ENCODE data around the gene ESX1. TPM values are rescaled to one million over a fixed set of nuclear protein-coding genes. Genes with fewer than 3 reads are reported as not detected.

Gene ESX1
- total RNA-seq, 6 donors from 2014 or later: not detected

GRCh38 chrX:104211187-104211586, 43.5 kb downstream of the ESX1 start:
- 60 to 77% methylated on average over 5 of the region's 5 CpGs for WGBS, 2 donors
- Histone ChIP-seq H3K9me3 (no peaks in the 10 kb centered on the region), H3K4me3 (no peak overlapping the region), H3K27me3 (no peaks in the 10 kb centered on the region), H3K36me3 (no peaks in the 10 kb centered on the region), H3K4me1 (no peaks in the 10 kb centered on the region), H3K27ac (no peak overlapping the region)
- ATAC-seq (ENCODE audit: low FRiP score in 2 of 2) (no peak), DNase-seq (no peak)
- TF ChIP-seq POLR2A (IDR thresholded peaks at IDR 0.05) (no peak), POLR2AphosphoS5 (IDR thresholded peaks at IDR 0.05) (no peak), CTCF (IDR thresholded peaks at IDR 0.05) (no peak), EP300 (IDR thresholded peaks at IDR 0.05) (no peak)

GRCh38 chrX:104205548-104205947, 49.2 kb downstream of the ESX1 start:
- TF ChIP-seq EP300 (IDR thresholded peaks at IDR 0.05): no peak
- no peak for TF ChIP-seq POLR2AphosphoS5 (IDR thresholded peaks at IDR 0.05)
- no peak for TF ChIP-seq POLR2A (IDR thresholded peaks at IDR 0.05)
- no peak for TF ChIP-seq CTCF (IDR thresholded peaks at IDR 0.05)
- Histone ChIP-seq H3K4me3 (no peak overlapping the region), H3K9me3 (no peaks in the 10 kb centered on the region), H3K4me1 (no peaks in the 10 kb centered on the region), H3K36me3 (no peaks in the 10 kb centered on the region), H3K27me3 (no peaks in the 10 kb centered on the region), H3K27ac (no peak overlapping the region)
- DNase-seq (no peak), ATAC-seq (ENCODE audit: low FRiP score in 2 of 2) (no peak)
- 73 to 96% methylated on average over 5 of the region's 5 CpGs for WGBS, 2 donors

Other genes with a start within 250 kb of the ESX1 start
- gene H2BW1, start 241.2 kb downstream of the ESX1 start, total RNA-seq: not detected
- gene H2BW2, start 215.0 kb downstream of the ESX1 start, total RNA-seq: not detected
- 1 to 10 TPM in 1 of 6 donors, under 1 TPM in 4, not detected in 1; 0.46 to 3.3 (median 0.72) TPM for gene TMSB15C, start 178.7 kb downstream of the ESX1 start, total RNA-seq
- 10 to 100 TPM in 1 of 6 donors, 1 to 10 TPM in 1, under 1 TPM in 3, not detected in 1; 0.15 to 45.1 (median 0.26) TPM for gene ZCCHC18, start 142.4 kb downstream of the ESX1 start, total RNA-seq
- 10 to 100 TPM in 1 of 6 donors, 1 to 10 TPM in 5; 2.3 to 13.5 (median 7.6) TPM for gene SLC25A53, start 97.9 kb downstream of the ESX1 start, total RNA-seq
- 10 to 100 TPM in 5 of 6 donors, 1 to 10 TPM in 1; 8.3 to 25.4 (median 15.3) TPM for gene FAM199X, start 88.5 kb downstream of the ESX1 start, total RNA-seq